ENCODE measurements around the gene LIF.

The LIF gene

GRCh38 chr22:30262917-30263741 lies 16.6 kb upstream of the LIF start:
- no peak for DNase-seq

- no peak for DNase-seq
Measured at GRCh38 chr22:30262112-30262511, 15.6 kb upstream of the LIF start.

GRCh38 chr22:30261134-30261533 lies 14.6 kb upstream of the LIF start:
- no peak for DNase-seq

GRCh38 chr22:30260682-30261081 lies 14.1 kb upstream of the LIF start:
- DNase-seq, result no peak

GRCh38 chr22:30260276-30260675 lies 13.7 kb upstream of the LIF start:
- DNase-seq, result no peak

GRCh38 chr22:30254314-30254713 lies 7.8 kb upstream of the LIF start:
- DNase-seq, result no peak

- no peak for DNase-seq
Measured at GRCh38 chr22:30253205-30253852, 6.8 kb upstream of the LIF start.

GRCh38 chr22:30252411-30253204 lies 6.0 kb upstream of the LIF start:
- DNase-seq, result no peak

- no peak for DNase-seq
Measured at GRCh38 chr22:30251711-30252110, 5.2 kb upstream of the LIF start.

GRCh38 chr22:30250661-30251267 lies 4.2 kb upstream of the LIF start:
- DNase-seq, result no peak

GRCh38 chr22:30250039-30250565 lies 3.5 kb upstream of the LIF start:
- no peak for DNase-seq

- DNase-seq, result no peak
Measured at GRCh38 chr22:30249049-30250038, 2.8 kb upstream of the LIF start.

GRCh38 chr22:30248484-30248883 lies 1.9 kb upstream of the LIF start:
- DNase-seq, result no peak

- DNase-seq, result no peak
Measured at GRCh38 chr22:30247974-30248373, 1.4 kb upstream of the LIF start.

GRCh38 chr22:30247561-30247960 lies 1.0 kb upstream of the LIF start:
- DNase-seq, result no peak

GRCh38 chr22:30246814-30247376 lies 336 bp upstream of the LIF start:
- no peak for DNase-seq

- no peak for DNase-seq
Measured at GRCh38 chr22:30245181-30245984, 1.2 kb downstream of the LIF start.

GRCh38 chr22:30244641-30245040 lies 1.9 kb downstream of the LIF start:
- DNase-seq, result no peak

- no peak for DNase-seq
Measured at GRCh38 chr22:30244066-30244465, 2.5 kb downstream of the LIF start.

GRCh38 chr22:30243661-30244060 lies 2.9 kb downstream of the LIF start:
- no peak for DNase-seq

All from NCI-H1417 treated with DMSO at 0.1 percent for 48 hours (cell line).